Measurements from ENCODE around the gene USP49. TPM values are rescaled to one million over a fixed set of nuclear protein-coding genes. Genes with fewer than 3 reads are reported as not detected.

USP49 gene
- total RNA-seq, 4 donors from 2014 or later = 2.1 to 8.6 (median 4.7) TPM

- Histone ChIP-seq H3K4me3 (no peak overlapping the region), H3K36me3 (no peaks in the 10 kb centered on the region), H3K27me3 (no peaks in the 10 kb centered on the region), H3K4me1 (no peaks in the 10 kb centered on the region), H3K9me3 (no peaks in the 10 kb centered on the region), H3K27ac (no peak overlapping the region)
- no peak for DNase-seq
- no peak for TF ChIP-seq POLR2A (IDR thresholded peaks at IDR 0.05)
- TF ChIP-seq, protein P1, sequence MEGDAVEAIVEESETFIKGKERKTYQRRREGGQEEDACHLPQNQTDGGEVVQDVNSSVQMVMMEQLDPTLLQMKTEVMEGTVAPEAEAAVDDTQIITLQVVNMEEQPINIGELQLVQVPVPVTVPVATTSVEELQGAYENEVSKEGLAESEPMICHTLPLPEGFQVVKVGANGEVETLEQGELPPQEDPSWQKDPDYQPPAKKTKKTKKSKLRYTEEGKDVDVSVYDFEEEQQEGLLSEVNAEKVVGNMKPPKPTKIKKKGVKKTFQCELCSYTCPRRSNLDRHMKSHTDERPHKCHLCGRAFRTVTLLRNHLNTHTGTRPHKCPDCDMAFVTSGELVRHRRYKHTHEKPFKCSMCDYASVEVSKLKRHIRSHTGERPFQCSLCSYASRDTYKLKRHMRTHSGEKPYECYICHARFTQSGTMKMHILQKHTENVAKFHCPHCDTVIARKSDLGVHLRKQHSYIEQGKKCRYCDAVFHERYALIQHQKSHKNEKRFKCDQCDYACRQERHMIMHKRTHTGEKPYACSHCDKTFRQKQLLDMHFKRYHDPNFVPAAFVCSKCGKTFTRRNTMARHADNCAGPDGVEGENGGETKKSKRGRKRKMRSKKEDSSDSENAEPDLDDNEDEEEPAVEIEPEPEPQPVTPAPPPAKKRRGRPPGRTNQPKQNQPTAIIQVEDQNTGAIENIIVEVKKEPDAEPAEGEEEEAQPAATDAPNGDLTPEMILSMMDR (IDR thresholded peaks at IDR 0.05) = no peak
These were observed 16.2 kb downstream of the USP49 start for GRCh38 chr6:41878961-41879405.

- no peaks in the 10 kb centered on the region for H3K36me3 ChIP-seq
- H3K27ac ChIP-seq = no peak overlapping the region
- no peaks in the 10 kb centered on the region for H3K4me1 ChIP-seq
- no peaks in the 10 kb centered on the region for H3K27me3 ChIP-seq
- H3K4me3 ChIP-seq = no peak overlapping the region
- no peak for TF ChIP-seq POLR2A (IDR thresholded peaks at IDR 0.05)
- TF ChIP-seq, protein P1 (IDR thresholded peaks at IDR 0.05) = no peak
- no peaks in the 10 kb centered on the region for H3K9me3 ChIP-seq
- no peak for DNase-seq
These were observed 16.9 kb downstream of the USP49 start for GRCh38 chr6:41878246-41878645.

DNA sequence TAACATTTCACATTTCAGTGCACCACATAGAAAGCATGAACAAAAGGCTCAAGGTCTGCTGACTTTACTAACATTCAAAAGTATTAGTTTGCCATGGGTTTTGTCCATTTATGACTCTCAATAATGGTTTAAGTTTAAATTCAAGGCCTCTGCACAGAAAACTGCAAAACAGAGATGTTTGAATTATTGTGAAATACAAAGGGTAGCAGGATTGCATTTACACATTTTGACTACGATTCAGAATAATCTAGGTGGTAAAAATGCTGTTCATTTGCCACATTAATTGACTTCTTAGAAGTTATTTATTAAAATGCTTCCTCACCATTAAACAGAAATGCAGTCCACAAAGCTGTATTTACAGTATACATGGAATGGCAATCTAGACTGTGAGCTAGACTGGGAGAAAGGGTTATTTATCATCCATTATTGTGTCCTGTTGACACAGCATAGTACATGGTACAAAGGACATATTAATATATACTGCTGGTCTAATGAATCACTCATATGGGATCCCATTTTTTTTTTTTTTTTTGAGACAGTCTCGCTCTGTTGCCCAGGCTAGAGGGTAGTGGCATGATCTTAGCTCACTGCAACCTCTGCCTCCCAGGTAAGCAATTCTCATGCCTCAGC is 18.0 kb downstream of the USP49 start:
- Histone ChIP-seq H3K4me3 (no peak overlapping the region), H3K9me3 (no peaks in the 10 kb centered on the region), H3K4me1 (no peaks in the 10 kb centered on the region), H3K36me3 (no peaks in the 10 kb centered on the region), H3K27ac (no peak overlapping the region), H3K27me3 (no peaks in the 10 kb centered on the region)
- DNase-seq = no peak
- TF ChIP-seq, protein P1 (IDR thresholded peaks at IDR 0.05) = no peak
- TF ChIP-seq POLR2A (IDR thresholded peaks at IDR 0.05) = no peak

DNA sequence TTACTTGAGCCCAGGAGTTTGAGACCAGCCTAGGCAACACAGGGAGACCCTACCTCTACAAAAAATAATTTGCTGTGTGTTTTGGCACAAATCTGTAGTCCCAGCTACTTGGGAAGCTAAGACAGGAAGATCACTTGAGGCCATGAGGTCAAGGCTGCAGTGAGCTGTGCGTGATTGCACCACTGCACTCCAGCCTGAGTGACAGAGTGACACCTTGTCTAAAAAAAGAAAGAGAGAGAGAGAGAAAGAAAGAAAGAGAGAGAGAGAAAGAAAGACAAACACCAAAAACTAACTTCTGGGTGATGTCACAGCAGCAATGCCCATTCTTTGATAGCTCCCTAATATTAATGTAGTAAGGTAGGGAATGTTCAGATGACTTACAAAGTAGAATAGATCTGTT is 20.4 kb downstream of the USP49 start:
- Histone ChIP-seq H3K27me3 (no peaks in the 10 kb centered on the region), H3K4me1 (no peaks in the 10 kb centered on the region), H3K4me3 (no peak overlapping the region), H3K36me3 (no peaks in the 10 kb centered on the region), H3K27ac (no peak overlapping the region), H3K9me3 (no peaks in the 10 kb centered on the region)
- DNase-seq = no peak
- TF ChIP-seq, protein P1 (IDR thresholded peaks at IDR 0.05) = no peak
- no peak for TF ChIP-seq POLR2A (IDR thresholded peaks at IDR 0.05)

DNA sequence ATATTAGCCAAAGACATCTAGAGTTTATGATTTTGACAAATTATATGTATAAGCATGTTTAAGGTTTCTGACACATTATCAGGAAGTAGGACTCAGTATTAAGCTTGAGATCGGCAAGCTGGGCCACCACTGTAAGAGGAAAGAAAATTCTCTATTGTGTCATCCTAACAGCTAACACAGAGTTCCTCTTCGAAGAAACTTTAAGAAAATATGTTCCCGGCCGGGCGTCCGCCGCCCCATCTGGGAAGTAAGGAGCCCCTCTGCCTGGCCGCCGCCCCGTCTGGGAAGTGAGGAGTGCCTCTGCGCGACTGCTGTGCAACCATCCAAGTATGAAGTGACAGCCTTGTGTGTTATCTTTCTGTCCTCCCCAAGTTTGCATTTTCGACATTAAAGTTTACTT is 23.0 kb downstream of the USP49 start:
- Histone ChIP-seq H3K4me1 (no peaks in the 10 kb centered on the region), H3K27me3 (no peaks in the 10 kb centered on the region), H3K27ac (no peak overlapping the region), H3K4me3 (no peak overlapping the region), H3K36me3 (no peaks in the 10 kb centered on the region), H3K9me3 (no peaks in the 10 kb centered on the region)
- no peak for DNase-seq
- TF ChIP-seq, protein P1 (IDR thresholded peaks at IDR 0.05) = no peak
- TF ChIP-seq POLR2A (IDR thresholded peaks at IDR 0.05) = no peak

- TF ChIP-seq POLR2A (IDR thresholded peaks at IDR 0.05) = no peak
- TF ChIP-seq, protein P1 (IDR thresholded peaks at IDR 0.05) = no peak
- DNase-seq = no peak
- no peak overlapping the region for H3K4me3 ChIP-seq
- H3K27me3 ChIP-seq = no peaks in the 10 kb centered on the region
- H3K27ac ChIP-seq = no peak overlapping the region
- no peaks in the 10 kb centered on the region for H3K4me1 ChIP-seq
- no peaks in the 10 kb centered on the region for H3K36me3 ChIP-seq
- H3K9me3 ChIP-seq = no peaks in the 10 kb centered on the region
These were observed 23.5 kb downstream of the USP49 start for GRCh38 chr6:41871691-41872090.
